SW480 (cell line): ENCODE results near the gene GMPPA.

Experiments
- DNase-seq: peaks from one replicate; pipeline ENCODE4 v3.0.0-alpha.2; 2016; ENCODE audit warnings: low spot score

GMPPA gene

DNA sequence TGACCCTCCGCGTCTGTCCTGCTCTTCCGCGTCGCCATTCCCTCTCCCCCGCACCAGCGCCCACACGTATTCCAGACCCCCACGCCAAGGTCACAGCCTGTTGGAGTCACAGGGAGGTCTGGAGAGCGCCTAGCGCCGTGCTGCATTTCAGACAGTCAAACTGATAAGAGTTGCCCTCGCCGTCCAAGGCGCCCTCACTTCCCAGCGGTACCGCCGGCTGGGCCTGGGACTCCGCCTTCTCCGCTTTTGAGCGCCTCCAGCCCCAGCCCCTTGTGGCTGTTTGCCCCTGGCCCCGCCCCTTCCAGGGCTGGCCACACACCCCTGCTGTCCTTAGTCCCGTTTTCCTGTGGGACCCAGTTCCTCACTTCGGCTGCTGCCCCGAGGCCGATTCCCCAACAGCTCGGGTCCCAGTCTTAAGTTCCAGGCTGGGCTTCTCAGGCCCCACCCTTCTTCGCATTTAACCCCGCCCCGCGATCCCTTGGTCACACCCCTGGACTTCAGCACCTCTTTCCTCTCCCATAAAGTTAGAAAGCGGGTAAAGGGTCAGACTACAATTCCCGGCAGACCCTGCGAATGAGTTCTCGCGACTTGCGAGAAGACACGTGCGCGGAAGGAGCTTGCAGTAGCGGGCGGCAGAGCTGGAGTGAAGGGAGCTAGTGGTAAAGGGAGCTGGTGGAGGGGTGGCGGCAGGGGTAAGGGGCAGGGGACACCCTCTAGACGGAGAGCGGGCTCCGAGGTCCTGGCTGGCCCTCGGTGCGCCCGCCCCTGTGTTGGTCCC is at the start of gene GMPPA:
TSS of gene GMPPA (plus strand) at position 612 of the 778 bp plus-strand sequence. CDS start 1,085 bp downstream, outside the sequence.
- DNase-seq: peak; percentile 98

DNA sequence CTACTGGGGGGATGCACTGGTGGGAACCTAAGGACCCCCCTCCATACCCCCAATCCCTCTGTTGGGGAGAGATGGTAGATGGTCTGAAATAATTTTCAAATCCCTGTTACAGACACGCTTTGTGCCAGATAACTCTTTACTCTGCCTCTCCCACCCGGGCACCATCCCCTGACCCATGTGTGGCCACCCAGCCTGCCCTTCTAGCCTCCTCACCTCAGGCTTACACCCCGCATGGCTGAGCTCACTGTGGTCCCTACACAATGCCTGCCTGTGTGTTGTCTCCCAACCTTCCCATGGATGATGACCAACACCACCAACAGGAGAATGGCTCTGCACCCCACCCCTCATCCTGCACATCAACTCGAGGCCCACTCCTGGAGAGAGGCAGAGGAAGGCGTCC is 49.1 kb upstream of the GMPPA start:
- no peak for DNase-seq

DNA sequence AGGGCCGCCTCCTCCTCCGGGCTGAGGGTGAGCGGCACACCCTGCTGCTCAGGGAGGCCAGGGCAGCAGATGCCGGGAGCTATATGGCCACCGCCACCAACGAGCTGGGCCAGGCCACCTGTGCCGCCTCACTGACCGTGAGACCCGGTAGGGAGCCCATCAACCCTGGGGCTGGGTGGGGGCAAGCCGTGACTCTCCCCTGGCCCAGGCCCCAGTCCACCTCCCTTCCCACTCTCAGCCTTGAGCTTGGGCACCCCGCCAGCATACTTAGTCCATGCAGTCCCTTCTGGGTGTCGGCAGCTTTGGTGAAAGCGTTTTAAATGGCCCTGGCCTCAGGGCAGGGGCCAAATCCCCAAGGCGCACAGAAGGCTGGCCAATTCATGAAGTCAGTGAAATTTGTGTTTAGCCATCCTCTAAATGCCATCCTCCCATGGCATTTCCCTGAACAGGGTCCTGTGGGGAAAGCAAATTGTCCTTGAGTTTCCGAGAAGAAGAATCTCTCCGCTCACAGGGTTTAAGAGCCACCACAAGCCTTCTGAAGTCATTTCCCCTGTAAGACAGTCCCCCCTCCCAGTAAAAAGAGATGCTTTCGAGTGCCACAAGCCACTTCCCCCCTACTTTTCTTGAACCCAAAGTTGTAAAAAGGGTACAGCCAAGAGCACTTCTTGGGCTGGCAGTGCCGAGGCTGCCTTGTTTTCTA is 46.9 kb upstream of the GMPPA start:
- DNase-seq: no peak

GRCh38 chr2:219452361-219453317 is 46.1 kb upstream of the GMPPA start:
- DNase-seq: peak; percentile 83

- peak; percentile 93 for DNase-seq
Measured at GRCh38 chr2:219453671-219454590, 44.8 kb upstream of the GMPPA start.

DNA sequence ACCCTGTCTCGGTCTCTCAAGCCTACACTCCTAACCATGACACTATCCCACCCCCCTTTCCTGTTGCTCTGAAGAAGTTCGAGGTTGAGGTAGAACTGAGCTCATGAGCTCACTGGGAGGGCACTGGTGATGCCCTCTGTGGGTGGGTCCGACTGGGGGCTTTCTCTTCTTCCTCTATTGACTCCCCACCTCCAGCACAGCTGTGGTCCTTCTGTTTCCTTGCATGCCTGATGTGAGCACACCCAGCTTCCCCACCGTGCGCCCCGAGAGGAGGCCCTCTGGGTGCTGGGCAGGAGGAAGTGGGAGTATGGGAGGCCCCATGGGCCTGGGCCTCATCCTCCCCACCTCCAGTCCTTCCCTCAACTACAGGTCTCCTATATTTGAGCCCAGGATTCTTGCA is 43.1 kb upstream of the GMPPA start:
- no peak for DNase-seq

DNA sequence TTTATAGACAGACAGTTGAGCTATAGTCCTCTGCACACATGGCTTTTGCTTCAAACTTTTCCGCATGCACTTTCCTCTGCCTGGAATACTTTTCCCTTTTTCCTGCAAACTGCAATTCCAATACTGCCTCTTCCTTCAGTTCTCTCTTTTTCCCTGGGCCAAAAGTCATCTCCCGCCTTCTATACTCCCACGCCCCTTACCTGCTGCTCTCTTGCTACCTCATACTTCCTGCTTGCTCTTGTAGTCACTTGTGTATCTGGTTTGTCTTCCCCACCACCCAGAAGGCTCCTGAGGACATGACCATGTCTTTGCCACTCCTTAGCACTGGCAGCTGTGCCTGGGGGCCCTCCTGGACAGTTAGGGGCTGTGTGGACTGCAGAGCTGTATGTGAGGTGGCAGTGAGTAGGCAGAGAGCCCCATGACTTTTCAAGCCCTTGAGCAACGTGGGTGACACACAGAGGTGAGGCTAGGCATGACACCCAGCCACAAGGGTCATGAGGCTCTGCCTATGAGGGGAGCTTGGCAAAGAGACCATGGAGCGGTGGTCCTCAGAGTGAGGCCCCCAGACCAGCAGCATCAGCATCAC is 40.8 kb upstream of the GMPPA start:
- DNase-seq: peak; percentile 56

GRCh38 chr2:219458996-219459395 is 39.7 kb upstream of the GMPPA start:
- DNase-seq: no peak

DNA sequence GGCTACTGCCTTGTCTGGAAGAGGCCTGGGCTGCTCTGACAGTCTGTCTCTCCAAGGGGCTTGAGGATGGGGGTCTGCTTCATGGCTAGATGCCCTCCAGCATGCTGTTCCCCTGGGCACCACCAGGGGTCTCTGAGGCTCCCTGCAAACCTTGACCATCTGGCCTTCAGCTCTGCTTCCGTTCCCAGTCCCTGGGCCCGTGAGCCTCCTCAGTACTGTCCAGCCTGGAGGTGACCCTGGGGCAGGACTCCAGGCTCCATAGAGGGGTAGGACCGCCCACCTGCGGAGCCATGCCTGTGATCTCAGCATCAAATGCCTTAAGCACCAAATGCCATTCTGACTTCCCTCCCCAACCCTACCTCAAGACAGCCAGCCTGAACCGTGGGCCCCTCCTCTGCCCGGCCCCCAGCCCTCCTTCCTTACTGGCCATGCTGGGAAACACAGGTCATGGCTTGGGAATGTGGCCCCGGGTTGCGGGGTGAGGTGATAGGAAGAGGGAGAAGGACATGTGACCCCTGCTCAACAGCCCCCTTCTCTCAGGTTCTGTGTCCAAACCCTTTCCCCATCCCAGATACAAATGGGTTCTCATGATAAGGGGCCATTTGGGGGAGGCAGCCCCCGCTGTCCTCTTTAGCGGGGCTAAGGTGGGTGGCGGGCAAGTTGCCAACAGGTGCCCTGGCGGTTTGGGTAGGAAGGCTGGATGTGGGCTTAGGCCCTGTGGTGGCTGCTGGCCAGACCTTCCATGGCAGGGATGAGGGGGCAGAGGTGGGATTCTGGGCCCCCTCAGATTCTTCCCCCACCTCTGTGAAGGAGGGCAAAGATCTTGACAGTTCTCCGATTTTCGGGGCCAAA is 39.0 kb upstream of the GMPPA start:
- peak; percentile 59 for DNase-seq

GRCh38 chr2:219460424-219460926 is 38.2 kb upstream of the GMPPA start:
- no peak for DNase-seq

GRCh38 chr2:219461047-219461514 is 37.6 kb upstream of the GMPPA start:
- DNase-seq: no peak

- no peak for DNase-seq
Measured at GRCh38 chr2:219461669-219462068, 37.0 kb upstream of the GMPPA start.

DNA sequence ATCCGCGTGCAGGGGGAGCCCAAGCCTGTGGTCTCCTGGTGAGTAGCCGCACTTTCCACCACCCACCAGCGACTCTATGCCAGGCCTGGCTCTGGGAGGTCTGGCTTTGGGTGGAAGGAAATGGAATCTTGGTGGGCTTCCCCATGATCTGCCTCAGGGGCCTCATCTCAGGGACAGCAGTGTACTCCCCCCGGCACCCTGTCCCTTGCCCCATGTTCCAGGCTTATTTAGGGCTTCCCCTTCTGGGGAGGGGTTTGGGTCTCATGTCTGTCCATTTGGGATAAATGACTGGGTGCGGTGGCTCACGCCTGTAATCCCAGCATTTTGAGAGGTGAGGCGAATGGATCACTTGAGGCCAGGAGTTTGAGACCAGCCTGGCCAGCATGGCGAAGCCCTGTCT is 36.3 kb upstream of the GMPPA start:
- no peak for DNase-seq

DNA sequence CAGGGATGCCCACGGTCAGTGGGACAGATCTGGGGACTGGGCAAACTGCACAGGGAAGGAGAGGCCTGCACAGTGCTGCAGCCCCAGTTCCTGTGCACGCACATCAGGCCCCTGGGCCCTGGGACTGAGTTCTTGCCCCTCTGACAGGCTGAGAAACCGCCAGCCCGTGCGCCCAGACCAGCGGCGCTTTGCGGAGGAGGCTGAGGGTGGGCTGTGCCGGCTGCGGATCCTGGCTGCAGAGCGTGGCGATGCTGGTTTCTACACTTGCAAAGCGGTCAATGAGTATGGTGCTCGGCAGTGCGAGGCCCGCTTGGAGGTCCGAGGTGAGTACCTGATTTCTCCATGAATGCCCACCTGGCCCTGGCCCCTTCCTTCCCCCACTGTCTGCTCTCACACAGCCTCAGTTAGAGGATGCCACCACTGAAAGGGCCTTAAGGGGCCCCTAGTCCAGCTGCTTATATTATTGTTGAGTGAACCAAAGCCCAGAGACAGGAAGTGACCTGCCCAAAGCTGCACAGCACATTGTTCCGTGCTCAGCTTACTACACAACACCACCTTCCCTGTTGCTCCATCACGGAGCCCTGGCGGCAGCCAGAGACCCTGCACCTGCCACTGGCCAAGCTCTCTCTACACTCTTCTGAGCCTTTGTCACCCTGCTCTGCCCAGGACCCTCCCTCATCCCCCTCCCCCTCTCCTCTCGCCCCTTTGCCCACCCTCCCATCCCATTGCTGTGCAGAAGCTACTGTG is 34.2 kb upstream of the GMPPA start:
- DNase-seq: no peak

- no peak for DNase-seq
Measured at GRCh38 chr2:219465659-219466561, 32.8 kb upstream of the GMPPA start.

GRCh38 chr2:219466816-219467735 is 31.6 kb upstream of the GMPPA start:
- no peak for DNase-seq

- DNase-seq: peak; percentile 93
Measured at GRCh38 chr2:219467736-219468075, 31.0 kb upstream of the GMPPA start.
